ENCODE measurements around the gene TEC. TPM values are rescaled to one million over a fixed set of nuclear protein-coding genes. Genes with fewer than 3 reads are reported as not detected.

TEC gene
- total RNA-seq (2021; ENCODE audit: unreplicated experiment) (4.5 TPM), Bru-seq, nascent RNA (percentile 66 among the genes with signal in this experiment), BruChase-seq, experiment 1, labeled RNA remaining after a 6-hour chase (percentile 51 among the genes with signal in this experiment), BruChase-seq, experiment 2, labeled RNA remaining after a 2-hour chase (percentile 56 among the genes with signal in this experiment)
- 2.6 and 3.6 TPM in 2 replicates for polyA plus RNA-seq (2012)
- long read RNA-seq, partial matches to known transcripts, result 0 of 3 reads
- long read RNA-seq, other reads (novel, unspliced or antisense), result 1 of 3 reads

DNA sequence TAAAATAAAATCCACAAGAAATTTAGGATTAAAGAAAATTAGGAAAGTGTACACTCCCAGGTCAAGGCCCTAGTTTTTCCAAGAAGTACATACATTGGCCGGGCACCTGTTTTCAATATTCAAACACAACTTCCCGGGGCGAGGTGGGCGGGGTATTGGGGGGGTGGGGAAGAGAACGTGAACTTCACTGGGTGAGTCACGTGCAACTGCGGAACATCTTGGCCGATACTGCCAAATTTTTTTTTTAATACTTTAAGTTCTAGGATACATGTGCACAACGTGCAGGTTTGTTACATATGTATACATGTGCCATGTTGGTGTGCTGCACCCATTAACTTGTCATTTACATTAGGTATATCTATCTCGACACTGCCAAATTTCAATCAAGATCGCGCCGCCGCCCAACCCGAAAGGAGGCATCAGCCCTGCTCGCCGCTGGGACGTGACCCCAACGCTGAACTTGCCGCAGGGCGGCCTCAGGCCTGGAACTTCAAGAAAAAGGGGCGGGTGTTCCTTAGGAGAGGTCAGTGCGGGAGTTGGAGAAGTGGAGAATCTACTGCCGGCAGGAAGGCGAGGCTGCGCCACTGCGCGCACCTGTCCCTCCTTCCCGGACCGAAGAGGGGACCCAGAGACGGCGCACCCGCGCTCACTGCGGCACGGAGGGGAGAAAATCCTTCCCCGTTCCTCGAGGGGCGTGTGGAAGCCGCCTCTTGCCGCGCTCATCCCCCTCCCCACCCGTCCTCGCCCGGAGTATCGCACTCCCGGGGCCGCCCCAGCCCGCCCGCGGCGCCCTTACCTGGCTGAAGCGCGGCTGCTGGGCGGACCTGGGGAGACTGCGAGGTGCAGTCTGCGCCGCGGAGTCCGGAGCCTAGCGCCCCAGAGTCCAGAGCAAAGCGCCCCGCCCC, at the start of gene TEC:
Gene TEC, minus strand, starts transcription at position 883 of the 905 bp plus-strand sequence. CDS start 41,224 bp downstream, outside the sequence.
- ChIA-PET POLR2A (no interaction called here), RAD21 (ENCODE audit: low non-redundant PET in 1 of 2, low total read pairs in 2 of 2, uncharacterized antibody in 2 of 2, unreplicated experiment in 2 of 2) (no interaction called here), CTCF (interaction anchor here (0.9 kb wide), 1 partner anchor 140 kb away, joined by 3 read pairs; no protein-coding TSS in a partner anchor)
- intact Hi-C loops (cut with micrococcal nuclease), result no loop called here
- BruUV-seq (replicated peaks), result TSS peak; percentile 47
- Histone ChIP-seq H3K4me3 (replicated peaks in 1 of 2; ENCODE audit: low read depth in 1 of 2, low read length in 2 of 2) (peak within 1 kb of the TSS; percentile 59 to 71), H3K27me3 (ENCODE audit: insufficient read depth, low read length) (no peaks in the 10 kb centered on the region), H4K20me1 (ENCODE audit: insufficient read depth) (no peaks in the 10 kb centered on the region), H3K9ac (ENCODE audit: low read length) (peak within 1 kb of the TSS; percentile 75), H3K9me3 (ENCODE audit: control insufficient read depth in 1 of 2, insufficient read depth in 1 of 2, low read depth in 1 of 2, low read length in 2 of 2) (no peaks in the 10 kb centered on the region), H3K9me2 (ENCODE audit: insufficient read depth) (no peaks in the 10 kb centered on the region), H3K79me2 (ENCODE audit: insufficient read depth, low read length) (peaks cover 22% of the 10 kb centered on the region), H3K36me3 (ENCODE audit: control insufficient read depth in 1 of 2, insufficient read depth in 2 of 2, low read length in 2 of 2) (no peaks in the 10 kb centered on the region), H3K4me2 (ENCODE audit: low read length) (peak within 1 kb of the TSS; percentile 79), H3K4me1 (ENCODE audit: control insufficient read depth in 1 of 2, insufficient read depth in 2 of 2, low read length in 2 of 2) (peaks cover 2 to 25% of the 10 kb centered on the region in 2 experiments; a peak in 3 of 4 replicates), H2AFZ (ENCODE audit: low read depth, low read length, poor library complexity, severe bottlenecking) (peak within 1 kb of the TSS; percentile 53), H3K27ac (ENCODE audit: low read depth, low read length) (peak within 1 kb of the TSS; percentile 93)
- ATAC-seq (peak; percentile 66), DNase-seq (ENCODE audit: low read depth, low spot score) (peak; percentile 48)
- TF ChIP-seq JUND (IDR thresholded peaks at IDR 0.05) (no peak), ZNF274 (IDR thresholded peaks at IDR 0.05; ENCODE audit: low read depth, low read length) (no peak), SP1 (IDR thresholded peaks at IDR 0.05; ENCODE audit: low read depth) (no peak), ELF1 (IDR thresholded peaks at IDR 0.05; ENCODE audit: borderline replicate concordance, low read depth) (no peak), RAD21 (IDR thresholded peaks at IDR 0.05; ENCODE audit: low read depth) (no peak), POLR2A (IDR thresholded peaks at IDR 0.05; ENCODE audit: borderline replicate concordance, extremely low read depth, insufficient read depth, insufficient read length) (peak; percentile 17), EZH2phosphoT487 (IDR thresholded peaks at IDR 0.05; ENCODE audit: borderline replicate concordance) (no peak), SIN3A (IDR thresholded peaks at IDR 0.05; ENCODE audit: low read depth) (no peak), TCF7L2 (IDR thresholded peaks at IDR 0.05; ENCODE audit: borderline replicate concordance, extremely low read depth, insufficient read depth, insufficient read length) (peak; percentile 52), POLR2AphosphoS5 (IDR thresholded peaks at IDR 0.05; ENCODE audit: low read depth, low read length) (peak; percentile 87), ZFX (IDR thresholded peaks at IDR 0.05) (peak; percentile 39), YY1 (IDR thresholded peaks at IDR 0.05; ENCODE audit: extremely low read depth, insufficient replicate concordance, low read depth, low read length) (no peak), EZH2 (IDR thresholded peaks at IDR 0.05) (no peak)
- TF ChIP-seq, protein P1, sequence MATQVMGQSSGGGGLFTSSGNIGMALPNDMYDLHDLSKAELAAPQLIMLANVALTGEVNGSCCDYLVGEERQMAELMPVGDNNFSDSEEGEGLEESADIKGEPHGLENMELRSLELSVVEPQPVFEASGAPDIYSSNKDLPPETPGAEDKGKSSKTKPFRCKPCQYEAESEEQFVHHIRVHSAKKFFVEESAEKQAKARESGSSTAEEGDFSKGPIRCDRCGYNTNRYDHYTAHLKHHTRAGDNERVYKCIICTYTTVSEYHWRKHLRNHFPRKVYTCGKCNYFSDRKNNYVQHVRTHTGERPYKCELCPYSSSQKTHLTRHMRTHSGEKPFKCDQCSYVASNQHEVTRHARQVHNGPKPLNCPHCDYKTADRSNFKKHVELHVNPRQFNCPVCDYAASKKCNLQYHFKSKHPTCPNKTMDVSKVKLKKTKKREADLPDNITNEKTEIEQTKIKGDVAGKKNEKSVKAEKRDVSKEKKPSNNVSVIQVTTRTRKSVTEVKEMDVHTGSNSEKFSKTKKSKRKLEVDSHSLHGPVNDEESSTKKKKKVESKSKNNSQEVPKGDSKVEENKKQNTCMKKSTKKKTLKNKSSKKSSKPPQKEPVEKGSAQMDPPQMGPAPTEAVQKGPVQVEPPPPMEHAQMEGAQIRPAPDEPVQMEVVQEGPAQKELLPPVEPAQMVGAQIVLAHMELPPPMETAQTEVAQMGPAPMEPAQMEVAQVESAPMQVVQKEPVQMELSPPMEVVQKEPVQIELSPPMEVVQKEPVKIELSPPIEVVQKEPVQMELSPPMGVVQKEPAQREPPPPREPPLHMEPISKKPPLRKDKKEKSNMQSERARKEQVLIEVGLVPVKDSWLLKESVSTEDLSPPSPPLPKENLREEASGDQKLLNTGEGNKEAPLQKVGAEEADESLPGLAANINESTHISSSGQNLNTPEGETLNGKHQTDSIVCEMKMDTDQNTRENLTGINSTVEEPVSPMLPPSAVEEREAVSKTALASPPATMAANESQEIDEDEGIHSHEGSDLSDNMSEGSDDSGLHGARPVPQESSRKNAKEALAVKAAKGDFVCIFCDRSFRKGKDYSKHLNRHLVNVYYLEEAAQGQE (IDR thresholded peaks at IDR 0.05; ENCODE audit: low read depth), result no peak
- TF ChIP-seq, protein P2, sequence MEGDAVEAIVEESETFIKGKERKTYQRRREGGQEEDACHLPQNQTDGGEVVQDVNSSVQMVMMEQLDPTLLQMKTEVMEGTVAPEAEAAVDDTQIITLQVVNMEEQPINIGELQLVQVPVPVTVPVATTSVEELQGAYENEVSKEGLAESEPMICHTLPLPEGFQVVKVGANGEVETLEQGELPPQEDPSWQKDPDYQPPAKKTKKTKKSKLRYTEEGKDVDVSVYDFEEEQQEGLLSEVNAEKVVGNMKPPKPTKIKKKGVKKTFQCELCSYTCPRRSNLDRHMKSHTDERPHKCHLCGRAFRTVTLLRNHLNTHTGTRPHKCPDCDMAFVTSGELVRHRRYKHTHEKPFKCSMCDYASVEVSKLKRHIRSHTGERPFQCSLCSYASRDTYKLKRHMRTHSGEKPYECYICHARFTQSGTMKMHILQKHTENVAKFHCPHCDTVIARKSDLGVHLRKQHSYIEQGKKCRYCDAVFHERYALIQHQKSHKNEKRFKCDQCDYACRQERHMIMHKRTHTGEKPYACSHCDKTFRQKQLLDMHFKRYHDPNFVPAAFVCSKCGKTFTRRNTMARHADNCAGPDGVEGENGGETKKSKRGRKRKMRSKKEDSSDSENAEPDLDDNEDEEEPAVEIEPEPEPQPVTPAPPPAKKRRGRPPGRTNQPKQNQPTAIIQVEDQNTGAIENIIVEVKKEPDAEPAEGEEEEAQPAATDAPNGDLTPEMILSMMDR (IDR thresholded peaks at IDR 0.05 in 2 of 3, conservative IDR thresholded peaks at IDR 0.05 in 1 of 3; ENCODE audit: borderline replicate concordance in 1 of 3, insufficient read depth in 1 of 3, low read depth in 2 of 3, low read length in 2 of 3), result no peak
- TF ChIP-seq, protein P3, sequence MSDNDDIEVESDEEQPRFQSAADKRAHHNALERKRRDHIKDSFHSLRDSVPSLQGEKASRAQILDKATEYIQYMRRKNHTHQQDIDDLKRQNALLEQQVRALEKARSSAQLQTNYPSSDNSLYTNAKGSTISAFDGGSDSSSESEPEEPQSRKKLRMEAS (IDR thresholded peaks at IDR 0.05), result peak; percentile 43
- TF ChIP-seq, protein P4, sequence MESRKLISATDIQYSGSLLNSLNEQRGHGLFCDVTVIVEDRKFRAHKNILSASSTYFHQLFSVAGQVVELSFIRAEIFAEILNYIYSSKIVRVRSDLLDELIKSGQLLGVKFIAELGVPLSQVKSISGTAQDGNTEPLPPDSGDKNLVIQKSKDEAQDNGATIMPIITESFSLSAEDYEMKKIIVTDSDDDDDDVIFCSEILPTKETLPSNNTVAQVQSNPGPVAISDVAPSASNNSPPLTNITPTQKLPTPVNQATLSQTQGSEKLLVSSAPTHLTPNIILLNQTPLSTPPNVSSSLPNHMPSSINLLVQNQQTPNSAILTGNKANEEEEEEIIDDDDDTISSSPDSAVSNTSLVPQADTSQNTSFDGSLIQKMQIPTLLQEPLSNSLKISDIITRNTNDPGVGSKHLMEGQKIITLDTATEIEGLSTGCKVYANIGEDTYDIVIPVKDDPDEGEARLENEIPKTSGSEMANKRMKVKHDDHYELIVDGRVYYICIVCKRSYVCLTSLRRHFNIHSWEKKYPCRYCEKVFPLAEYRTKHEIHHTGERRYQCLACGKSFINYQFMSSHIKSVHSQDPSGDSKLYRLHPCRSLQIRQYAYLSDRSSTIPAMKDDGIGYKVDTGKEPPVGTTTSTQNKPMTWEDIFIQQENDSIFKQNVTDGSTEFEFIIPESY (IDR thresholded peaks at IDR 0.05; ENCODE audit: extremely low read depth, insufficient replicate concordance, low read length), result no peak
